Activated gamma-delta T cell treated with anti-CD3 and anti-CD28 coated beads, Interleukin-2, amount 50 U/mL, for 16 hours (primary cell): ENCODE data around the gene TSC22D2.
"Not testable (repeated sequence)": the region's sequence is repeated elsewhere in the genome, so short reads cannot be mapped to it uniquely, and the experiment has no call there.

ENCODE experiments used
- DNase-seq: peaks from one replicate; pipeline ENCODE4 v3.0.0-alpha.2; 2020; ENCODE audit warnings: low read depth

TSC22D2 gene

GRCh38 chr3:150490277-150490986 is 82.3 kb downstream of the TSC22D2 start:
- DNase-seq = no peak

GRCh38 chr3:150494411-150494977 is 86.4 kb downstream of the TSC22D2 start:
- no peak for DNase-seq

GRCh38 chr3:150495149-150495548 is 87.1 kb downstream of the TSC22D2 start:
- DNase-seq = no peak

GRCh38 chr3:150495563-150496168 is 87.6 kb downstream of the TSC22D2 start:
- DNase-seq = no peak

- DNase-seq = no peak
Measured at GRCh38 chr3:150497956-150498355, 89.9 kb downstream of the TSC22D2 start.

GRCh38 chr3:150500960-150501359 is 92.9 kb downstream of the TSC22D2 start:
- not testable (repeated sequence) for DNase-seq

GRCh38 chr3:150503402-150504099 is 95.5 kb downstream of the TSC22D2 start:
- DNase-seq = no peak

GRCh38 chr3:150504483-150504882 is 96.4 kb downstream of the TSC22D2 start:
- DNase-seq = no peak

- no peak for DNase-seq
Measured at GRCh38 chr3:150508401-150508800, 100.3 kb downstream of the TSC22D2 start.

GRCh38 chr3:150509780-150510179 is 101.7 kb downstream of the TSC22D2 start:
- DNase-seq = no peak

- no peak for DNase-seq
Measured at GRCh38 chr3:150511122-150511821, 103.2 kb downstream of the TSC22D2 start.

GRCh38 chr3:150515210-150515609 is 107.1 kb downstream of the TSC22D2 start:
- DNase-seq = no peak
